ENCODE data around the gene ABCA7. TPM values are rescaled to one million over a fixed set of nuclear protein-coding genes. Genes with fewer than 3 reads are reported as not detected.

Gene ABCA7
- total and polyA plus RNA-seq, 4 donors, result 9.4 to 23.7 (median 15.7) TPM

GRCh38 chr19:1068009-1069001 lies 28.4 kb downstream of the ABCA7 start:
- WGBS (ENCODE audit: insufficient coverage), result 89% methylated on average over 38 of the region's 45 CpGs
- Histone ChIP-seq H3K27me3 (ENCODE audit: control insufficient read depth, insufficient read depth, low read length) (peaks cover 84% of the 10 kb centered on the region), H3K36me3 (ENCODE audit: control insufficient read depth, insufficient read depth, low read length) (peaks cover 6% of the 10 kb centered on the region), H3K27ac (ENCODE audit: low read depth, low read length) (no peak overlapping the region), H3K9me3 (ENCODE audit: control insufficient read depth, insufficient read depth, low read length) (no peaks in the 10 kb centered on the region), H3K4me1 (ENCODE audit: control insufficient read depth, insufficient read depth, low read length) (peaks cover 35% of the 10 kb centered on the region), H3K4me3 (ENCODE audit: low read depth, low read length) (no peak overlapping the region)
- no peak for DNase-seq (ENCODE audit: low read depth in 4 of 6, low spot score in 6 of 6)

GRCh38 chr19:1069009-1069779 lies 29.3 kb downstream of the ABCA7 start:
- 65% methylated on average over 25 of the region's 25 CpGs for WGBS (ENCODE audit: insufficient coverage)
- Histone ChIP-seq H3K27me3 (ENCODE audit: control insufficient read depth, insufficient read depth, low read length) (peaks cover 79% of the 10 kb centered on the region), H3K4me3 (ENCODE audit: low read depth, low read length) (no peak overlapping the region), H3K9me3 (ENCODE audit: control insufficient read depth, insufficient read depth, low read length) (no peaks in the 10 kb centered on the region), H3K4me1 (ENCODE audit: control insufficient read depth, insufficient read depth, low read length) (peaks cover 36% of the 10 kb centered on the region), H3K36me3 (ENCODE audit: control insufficient read depth, insufficient read depth, low read length) (peaks cover 2% of the 10 kb centered on the region), H3K27ac (ENCODE audit: low read depth, low read length) (no peak overlapping the region)
- no peak for DNase-seq (ENCODE audit: low read depth in 4 of 6, low spot score in 6 of 6)

- no peak for DNase-seq (ENCODE audit: low read depth in 4 of 6, low spot score in 6 of 6)
- H3K4me3 ChIP-seq (ENCODE audit: low read depth, low read length), result no peak overlapping the region
- peaks cover 2% of the 10 kb centered on the region for H3K36me3 ChIP-seq (ENCODE audit: control insufficient read depth, insufficient read depth, low read length)
- peaks cover 67% of the 10 kb centered on the region for H3K27me3 ChIP-seq (ENCODE audit: control insufficient read depth, insufficient read depth, low read length)
- WGBS (ENCODE audit: insufficient coverage), result 5% methylated on average over 21 of the region's 21 CpGs
- no peaks in the 10 kb centered on the region for H3K9me3 ChIP-seq (ENCODE audit: control insufficient read depth, insufficient read depth, low read length)
- H3K4me1 ChIP-seq (ENCODE audit: control insufficient read depth, insufficient read depth, low read length), result peaks cover 27% of the 10 kb centered on the region
- no peak overlapping the region for H3K27ac ChIP-seq (ENCODE audit: low read depth, low read length)
These were observed 30.6 kb downstream of the ABCA7 start for GRCh38 chr19:1070576-1070930.

- no peak overlapping the region for H3K27ac ChIP-seq (ENCODE audit: low read depth, low read length)
- H3K9me3 ChIP-seq (ENCODE audit: control insufficient read depth, insufficient read depth, low read length), result no peaks in the 10 kb centered on the region
- no peak overlapping the region for H3K4me3 ChIP-seq (ENCODE audit: low read depth, low read length)
- H3K27me3 ChIP-seq (ENCODE audit: control insufficient read depth, insufficient read depth, low read length), result peaks cover 61% of the 10 kb centered on the region
- peaks cover 27% of the 10 kb centered on the region for H3K4me1 ChIP-seq (ENCODE audit: control insufficient read depth, insufficient read depth, low read length)
- 4% methylated on average over 99 of the region's 99 CpGs for WGBS (ENCODE audit: insufficient coverage)
- peaks cover 2% of the 10 kb centered on the region for H3K36me3 ChIP-seq (ENCODE audit: control insufficient read depth, insufficient read depth, low read length)
- no peak for DNase-seq (ENCODE audit: low read depth in 4 of 6, low spot score in 6 of 6)
These were observed 31.3 kb downstream of the ABCA7 start for GRCh38 chr19:1070931-1071791.

- H3K27me3 ChIP-seq (ENCODE audit: control insufficient read depth, insufficient read depth, low read length), result peaks cover 48% of the 10 kb centered on the region
- WGBS (ENCODE audit: insufficient coverage), result 90% methylated on average over 8 of the region's 11 CpGs
- no peaks in the 10 kb centered on the region for H3K9me3 ChIP-seq (ENCODE audit: control insufficient read depth, insufficient read depth, low read length)
- peaks cover 2% of the 10 kb centered on the region for H3K36me3 ChIP-seq (ENCODE audit: control insufficient read depth, insufficient read depth, low read length)
- DNase-seq (ENCODE audit: low read depth in 4 of 6, low spot score in 6 of 6), result no peak
- H3K27ac ChIP-seq (ENCODE audit: low read depth, low read length), result no peak overlapping the region
- H3K4me3 ChIP-seq (ENCODE audit: low read depth, low read length), result no peak overlapping the region
- peaks cover 15% of the 10 kb centered on the region for H3K4me1 ChIP-seq (ENCODE audit: control insufficient read depth, insufficient read depth, low read length)
These were observed 32.6 kb downstream of the ABCA7 start for GRCh38 chr19:1072371-1073015.

GRCh38 chr19:1073063-1073955 lies 33.4 kb downstream of the ABCA7 start:
- Histone ChIP-seq H3K36me3 (ENCODE audit: control insufficient read depth, insufficient read depth, low read length) (peaks cover 2% of the 10 kb centered on the region), H3K9me3 (ENCODE audit: control insufficient read depth, insufficient read depth, low read length) (no peaks in the 10 kb centered on the region), H3K27me3 (ENCODE audit: control insufficient read depth, insufficient read depth, low read length) (peaks cover 40% of the 10 kb centered on the region), H3K4me3 (ENCODE audit: low read depth, low read length) (no peak overlapping the region), H3K27ac (ENCODE audit: low read depth, low read length) (no peak overlapping the region), H3K4me1 (ENCODE audit: control insufficient read depth, insufficient read depth, low read length) (peaks cover 12% of the 10 kb centered on the region)
- 90% methylated on average over 30 of the region's 30 CpGs for WGBS (ENCODE audit: insufficient coverage)
- DNase-seq (ENCODE audit: low read depth in 4 of 6, low spot score in 6 of 6), result no peak

GRCh38 chr19:1073956-1074517 lies 34.1 kb downstream of the ABCA7 start:
- 80% methylated on average over 25 of the region's 28 CpGs for WGBS (ENCODE audit: insufficient coverage)
- peaks cover 12% of the 10 kb centered on the region for H3K4me1 ChIP-seq (ENCODE audit: control insufficient read depth, insufficient read depth, low read length)
- H3K27me3 ChIP-seq (ENCODE audit: control insufficient read depth, insufficient read depth, low read length), result peaks cover 33% of the 10 kb centered on the region
- H3K36me3 ChIP-seq (ENCODE audit: control insufficient read depth, insufficient read depth, low read length), result peaks cover 2% of the 10 kb centered on the region
- no peak for DNase-seq (ENCODE audit: low read depth in 4 of 6, low spot score in 6 of 6)
- H3K4me3 ChIP-seq (ENCODE audit: low read depth, low read length), result no peak overlapping the region
- no peak overlapping the region for H3K27ac ChIP-seq (ENCODE audit: low read depth, low read length)
- H3K9me3 ChIP-seq (ENCODE audit: control insufficient read depth, insufficient read depth, low read length), result no peaks in the 10 kb centered on the region

- peaks cover 12% of the 10 kb centered on the region for H3K4me1 ChIP-seq (ENCODE audit: control insufficient read depth, insufficient read depth, low read length)
- H3K27ac ChIP-seq (ENCODE audit: low read depth, low read length), result no peak overlapping the region
- H3K4me3 ChIP-seq (ENCODE audit: low read depth, low read length), result no peak overlapping the region
- peaks cover 2% of the 10 kb centered on the region for H3K36me3 ChIP-seq (ENCODE audit: control insufficient read depth, insufficient read depth, low read length)
- WGBS (ENCODE audit: insufficient coverage), result 87% methylated on average over 45 of the region's 54 CpGs
- DNase-seq (ENCODE audit: low read depth in 4 of 6, low spot score in 6 of 6), result peak in 1 of 6 donors; percentile 75
- no peaks in the 10 kb centered on the region for H3K9me3 ChIP-seq (ENCODE audit: control insufficient read depth, insufficient read depth, low read length)
- H3K27me3 ChIP-seq (ENCODE audit: control insufficient read depth, insufficient read depth, low read length), result peaks cover 26% of the 10 kb centered on the region
These were observed 34.8 kb downstream of the ABCA7 start for GRCh38 chr19:1074544-1075283.

All from spinal cord (tissue), 10 donors.